Neutrophil (primary cell): ENCODE measurements around the gene FBXL2.

Experiments
- H3K27ac ChIP-seq: fragments of 200-600 bp; sonication (generic); 2 replicates; pipeline ENCODE4 v1.5.1; 2016; ENCODE audit warnings: mild to moderate bottlenecking, moderate library complexity
- H3K27me3 ChIP-seq: fragments of 200-600 bp; sonication (generic); 2 replicates; pipeline ENCODE4 v1.6.0; 2016; ENCODE audit warnings: mild to moderate bottlenecking
- H3K36me3 ChIP-seq: fragments of 200-600 bp; sonication (generic); 2 replicates; pipeline ENCODE4 v1.5.1; 2017
- H3K4me1 ChIP-seq, 2 experiments: fragments of 200-600 bp in 1 of 2; sonication (generic) in 1 of 2; 1 replicate in 1 of 2; 2 replicates in 1 of 2; pipeline versions ENCODE4 v1.5.1 to v1.6.1; 2013 to 2016; ENCODE audit warnings: low read depth in 1 of 2, low read length in 1 of 2, mild to moderate bottlenecking in 1 of 2, moderate library complexity in 1 of 2; ENCODE audit not compliant: control insufficient read depth in 1 of 2, insufficient read depth in 1 of 2
- H3K4me3 ChIP-seq, 2 experiments: fragments of 200-600 bp in 1 of 2; sonication (generic) in 1 of 2; 1 replicate in 1 of 2; 2 replicates in 1 of 2; pipeline ENCODE4 v1.5.1; 2013 to 2016; ENCODE audit warnings: low read depth in 1 of 2, low read length in 1 of 2, mild to moderate bottlenecking in 1 of 2, moderate library complexity in 1 of 2
- H3K9me3 ChIP-seq: fragments of 200-600 bp; sonication (generic); 2 replicates; pipeline ENCODE4 v1.5.1; 2016
- TF ChIP-seq, protein P1 (sequence below): fragments of 200-600 bp; sonication (generic); IDR thresholded peaks from 2 replicates; pipeline ENCODE4 v1.5.1; 2016; ENCODE audit warnings: antibody characterized with exemption

FBXL2 gene

DNA sequence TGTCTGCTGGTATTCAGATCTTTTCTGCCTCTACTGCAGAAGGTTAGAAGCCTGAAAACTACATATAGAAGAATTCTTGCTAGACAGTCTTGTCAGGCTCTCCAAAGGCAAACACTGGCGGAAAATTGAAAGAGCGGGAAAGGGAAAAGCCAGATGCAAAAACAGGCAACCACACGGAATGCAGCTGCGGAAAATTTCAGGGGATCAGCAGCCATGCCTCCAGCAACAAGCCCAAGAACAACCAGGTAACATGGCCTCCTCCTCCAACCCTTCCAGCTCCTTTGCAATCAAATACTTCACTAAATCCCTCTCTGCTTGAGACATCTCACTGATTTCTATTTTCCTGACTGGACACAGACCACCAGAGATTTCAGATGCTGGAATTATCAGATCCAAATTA lies 153.3 kb downstream of the FBXL2 start:
- H3K27ac ChIP-seq = no peak overlapping the region
- TF ChIP-seq, protein P1, sequence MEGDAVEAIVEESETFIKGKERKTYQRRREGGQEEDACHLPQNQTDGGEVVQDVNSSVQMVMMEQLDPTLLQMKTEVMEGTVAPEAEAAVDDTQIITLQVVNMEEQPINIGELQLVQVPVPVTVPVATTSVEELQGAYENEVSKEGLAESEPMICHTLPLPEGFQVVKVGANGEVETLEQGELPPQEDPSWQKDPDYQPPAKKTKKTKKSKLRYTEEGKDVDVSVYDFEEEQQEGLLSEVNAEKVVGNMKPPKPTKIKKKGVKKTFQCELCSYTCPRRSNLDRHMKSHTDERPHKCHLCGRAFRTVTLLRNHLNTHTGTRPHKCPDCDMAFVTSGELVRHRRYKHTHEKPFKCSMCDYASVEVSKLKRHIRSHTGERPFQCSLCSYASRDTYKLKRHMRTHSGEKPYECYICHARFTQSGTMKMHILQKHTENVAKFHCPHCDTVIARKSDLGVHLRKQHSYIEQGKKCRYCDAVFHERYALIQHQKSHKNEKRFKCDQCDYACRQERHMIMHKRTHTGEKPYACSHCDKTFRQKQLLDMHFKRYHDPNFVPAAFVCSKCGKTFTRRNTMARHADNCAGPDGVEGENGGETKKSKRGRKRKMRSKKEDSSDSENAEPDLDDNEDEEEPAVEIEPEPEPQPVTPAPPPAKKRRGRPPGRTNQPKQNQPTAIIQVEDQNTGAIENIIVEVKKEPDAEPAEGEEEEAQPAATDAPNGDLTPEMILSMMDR = no peak

DNA sequence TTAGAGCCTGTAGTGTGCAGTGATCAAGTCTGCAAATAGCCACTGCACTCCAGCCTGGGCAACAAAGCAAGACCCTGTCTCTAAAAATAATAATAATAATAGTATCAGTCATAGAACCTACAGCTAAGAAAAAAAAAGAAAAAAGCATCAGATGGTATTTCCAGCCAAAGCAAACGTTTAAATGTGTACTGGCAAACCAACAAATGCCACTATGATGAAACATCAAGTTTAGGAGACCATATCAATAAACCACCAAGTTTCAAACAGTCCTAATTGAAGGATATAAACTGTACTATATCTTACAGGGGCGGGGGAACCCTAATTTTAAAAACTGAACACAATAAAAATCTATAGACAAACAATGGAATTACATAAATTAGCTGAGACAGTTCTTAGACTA lies 156.6 kb downstream of the FBXL2 start:
- Histone ChIP-seq H3K36me3 (no peaks in the 10 kb centered on the region), H3K4me3 (no peak overlapping the region), H3K4me1 (peaks cover 17 to 18% of the 10 kb centered on the region in 2 experiments), H3K27me3 (no peaks in the 10 kb centered on the region), H3K9me3 (no peaks in the 10 kb centered on the region), H3K27ac (no peak overlapping the region)
- TF ChIP-seq, protein P1 = no peak

More for the DNA sequence above, 153.3 kb downstream of the FBXL2 start:
- Histone ChIP-seq H3K9me3 (no peaks in the 10 kb centered on the region), H3K27me3 (no peaks in the 10 kb centered on the region), H3K4me3 (no peak overlapping the region), H3K4me1 (peaks cover 8 to 9% of the 10 kb centered on the region in 2 experiments), H3K36me3 (no peaks in the 10 kb centered on the region)
